MM.1S (cell line): ENCODE measurements around the gene FBP2.

ENCODE experiments used
- CTCF ChIP-seq: fragments of 300-600 bp; sonication (generic); IDR thresholded peaks from 2 replicates; pipeline ENCODE4 v1.5.1; 2016; ENCODE audit warnings: antibody characterized with exemption, low read length, mixed read lengths
- EZH2 ChIP-seq: fragments of 300-600 bp; sonication (generic); optimal IDR thresholded peaks from 2 replicates; pipeline ENCODE3; 2017; ENCODE audit warnings: low read depth, mild to moderate bottlenecking, antibody characterized with exemption, low read length, mixed read lengths
- EZH2phosphoT487 ChIP-seq: fragments of 300-600 bp; sonication (generic); IDR thresholded peaks from 2 replicates; pipeline ENCODE4 v1.6.1; 2018; ENCODE audit warnings: antibody characterized with exemption, low read length

GRCh38 chr9:94630281-94630680, 36.7 kb upstream of the FBP2 start:
- TF ChIP-seq CTCF (no peak), EZH2 (no peak), EZH2phosphoT487 (no peak)
